CD4-positive, alpha-beta T cell treated with Interleukin-2 at 100 ng/mL for 4 hours (primary cell): Measurements from ENCODE around the gene CMTM7.
A peak's percentile ranks its signal among the peaks of the same experiment; 100 is the strongest.

Source experiments
- DNase-seq: peaks from one replicate; pipeline ENCODE4 v3.0.0-alpha.2; 2020; ENCODE audit warnings: low spot score

The CMTM7 gene

DNA sequence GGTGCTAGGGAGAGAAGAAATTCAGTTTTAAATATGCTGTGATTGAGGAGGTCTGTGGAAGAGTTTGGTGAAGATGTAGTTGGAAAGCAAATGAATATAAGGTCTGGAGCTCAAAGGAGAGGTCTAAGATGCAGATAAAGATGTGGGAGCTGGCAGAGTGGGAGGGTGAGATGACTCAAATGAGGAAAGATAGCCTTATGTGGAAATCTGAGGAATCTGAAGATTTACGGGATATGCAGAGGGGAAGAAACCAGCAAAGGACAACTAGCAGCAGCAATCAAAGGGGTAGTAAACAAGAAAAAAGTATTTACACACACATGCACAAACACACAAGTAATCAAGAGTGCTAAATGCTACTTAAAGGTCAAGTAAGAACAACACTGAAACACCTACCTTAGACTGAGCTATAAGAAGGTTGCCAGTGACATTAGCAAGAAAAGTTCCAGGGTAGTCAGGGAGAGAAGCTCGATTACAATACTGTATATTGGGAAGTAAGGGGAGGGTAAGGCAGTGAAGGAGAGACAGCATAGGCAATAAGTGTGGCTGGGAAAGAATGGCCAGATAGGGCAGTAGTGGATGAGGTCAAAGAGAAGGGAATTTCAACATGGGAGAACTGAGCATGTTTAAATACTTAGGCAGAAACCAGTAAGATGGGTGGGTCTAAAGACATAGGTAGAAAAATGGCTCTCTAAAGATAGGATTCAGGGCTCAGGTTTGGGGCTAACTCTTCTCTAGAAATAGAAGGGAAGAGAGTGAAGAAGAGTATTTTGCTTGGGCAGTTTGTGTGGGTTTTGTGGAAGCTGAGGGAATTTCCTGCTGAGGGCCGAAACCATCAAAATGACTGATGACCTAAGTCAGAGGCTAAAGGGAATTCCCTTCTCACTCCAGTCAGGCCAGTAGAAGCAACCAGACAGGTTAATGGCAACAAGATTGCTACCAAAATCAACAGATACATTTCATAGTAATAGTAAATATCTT is 102.1 kb downstream of the CMTM7 start:
- no peak for DNase-seq

DNA sequence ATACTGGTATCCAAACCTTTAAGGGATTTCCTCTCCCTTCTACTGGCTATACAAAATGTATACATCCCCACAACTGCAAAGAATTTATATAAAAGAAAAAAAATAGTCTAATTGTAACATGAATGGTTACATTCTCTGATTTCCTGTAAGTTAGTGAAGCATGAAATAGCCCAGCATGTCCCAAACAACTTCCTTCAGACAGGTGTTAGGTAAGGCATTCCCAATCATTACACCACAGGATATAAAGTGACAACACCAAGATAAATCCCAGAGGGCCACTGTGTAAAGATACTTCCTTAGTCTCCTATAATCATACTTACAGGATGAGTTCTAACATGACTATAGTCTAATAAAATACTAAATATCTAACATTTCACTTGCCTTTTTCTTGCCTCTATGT is 103.4 kb downstream of the CMTM7 start:
- DNase-seq = no peak

DNA sequence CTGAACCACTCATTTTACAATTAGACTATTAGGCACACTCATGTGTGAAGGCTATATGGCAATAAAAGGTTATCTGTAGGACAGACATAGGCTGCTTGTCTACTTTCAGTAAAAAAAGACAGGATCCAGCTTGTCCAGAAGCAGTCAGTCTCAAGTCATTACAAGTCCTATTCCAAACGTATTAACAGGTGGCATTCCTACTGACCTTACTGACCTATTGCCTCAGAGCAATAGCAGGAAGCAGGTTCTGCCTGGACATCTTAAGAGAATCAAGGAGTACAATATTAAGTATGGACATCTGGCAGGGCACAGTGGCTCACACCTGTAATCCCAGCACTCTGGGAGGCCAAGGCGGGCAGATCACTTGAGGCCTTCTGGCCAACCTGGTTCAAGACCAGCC is 104.0 kb downstream of the CMTM7 start:
- DNase-seq = no peak

DNA sequence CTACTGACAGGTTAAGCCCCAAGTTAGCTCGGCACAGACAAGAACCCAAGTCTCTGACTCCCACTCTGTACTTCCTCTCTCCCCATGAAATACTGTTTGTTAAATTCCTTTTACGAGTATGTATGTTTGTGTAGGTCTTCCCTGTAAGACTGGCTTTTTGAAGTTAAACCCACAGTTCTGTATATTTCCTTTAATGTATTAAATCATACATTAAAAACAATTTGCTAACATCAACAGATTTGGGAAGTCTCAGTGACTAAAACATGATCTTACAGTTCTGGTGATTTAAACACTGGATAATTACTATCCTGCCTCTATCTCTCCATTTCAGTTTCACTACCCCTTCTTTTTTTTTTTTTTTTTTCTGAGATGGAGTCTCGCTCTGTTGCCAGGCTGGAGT is 106.6 kb downstream of the CMTM7 start:
- DNase-seq = no peak

DNA sequence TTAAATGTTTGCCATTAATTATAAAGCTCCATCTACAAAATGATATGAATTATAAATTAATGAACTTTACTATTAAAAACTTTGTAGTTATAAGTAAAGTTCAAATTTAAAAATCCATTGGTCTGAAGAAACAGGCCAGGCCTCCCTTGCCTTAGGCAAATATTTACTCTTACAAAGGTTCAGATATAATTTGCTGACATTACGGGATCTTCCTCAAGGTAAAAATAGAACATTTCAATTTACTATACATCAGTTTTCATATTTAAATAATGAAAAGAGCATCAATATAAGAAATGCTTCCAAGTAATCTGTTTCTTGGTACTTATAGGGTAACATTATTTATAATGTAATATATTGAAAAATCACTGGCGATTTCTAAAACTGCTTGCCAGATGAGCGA is 107.3 kb downstream of the CMTM7 start:
- no peak for DNase-seq

DNA sequence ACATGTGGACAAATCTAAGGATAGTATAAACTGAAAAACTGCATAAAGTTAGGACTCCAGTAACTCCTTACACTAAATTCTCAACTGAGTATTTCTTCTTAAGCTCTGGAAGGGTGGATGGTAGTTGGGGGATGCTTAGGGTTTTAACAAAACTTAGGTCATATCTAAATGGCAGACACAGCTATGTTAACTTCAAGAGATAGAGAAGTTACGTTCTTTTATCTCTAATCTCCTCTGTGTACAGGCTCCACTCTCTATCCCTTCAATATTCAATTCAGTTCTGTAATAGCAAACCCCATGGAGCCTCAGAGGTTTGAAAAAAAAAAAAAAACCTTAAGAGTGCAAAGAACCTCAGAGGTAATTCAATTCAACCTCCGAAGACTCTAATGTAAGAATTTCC is 107.9 kb downstream of the CMTM7 start:
- DNase-seq = no peak

DNA sequence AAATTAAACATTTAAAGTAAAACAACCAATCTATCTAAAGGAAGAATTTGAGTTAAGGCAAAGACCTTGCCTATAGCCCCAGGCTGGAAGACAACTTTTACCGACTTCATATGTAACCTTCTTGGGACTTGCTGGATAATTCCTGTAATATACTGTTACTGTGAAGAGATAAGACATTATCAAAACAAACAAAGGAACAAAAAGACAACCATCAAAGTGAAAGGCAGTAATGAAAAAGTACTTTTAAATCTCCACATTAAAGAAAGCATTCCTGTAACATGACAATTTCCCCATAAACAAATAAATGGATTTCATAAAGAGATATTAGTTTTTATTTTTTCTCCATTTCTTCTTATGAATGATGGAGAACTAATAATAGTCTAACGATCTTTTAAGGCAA is 108.6 kb downstream of the CMTM7 start:
- DNase-seq = no peak

DNA sequence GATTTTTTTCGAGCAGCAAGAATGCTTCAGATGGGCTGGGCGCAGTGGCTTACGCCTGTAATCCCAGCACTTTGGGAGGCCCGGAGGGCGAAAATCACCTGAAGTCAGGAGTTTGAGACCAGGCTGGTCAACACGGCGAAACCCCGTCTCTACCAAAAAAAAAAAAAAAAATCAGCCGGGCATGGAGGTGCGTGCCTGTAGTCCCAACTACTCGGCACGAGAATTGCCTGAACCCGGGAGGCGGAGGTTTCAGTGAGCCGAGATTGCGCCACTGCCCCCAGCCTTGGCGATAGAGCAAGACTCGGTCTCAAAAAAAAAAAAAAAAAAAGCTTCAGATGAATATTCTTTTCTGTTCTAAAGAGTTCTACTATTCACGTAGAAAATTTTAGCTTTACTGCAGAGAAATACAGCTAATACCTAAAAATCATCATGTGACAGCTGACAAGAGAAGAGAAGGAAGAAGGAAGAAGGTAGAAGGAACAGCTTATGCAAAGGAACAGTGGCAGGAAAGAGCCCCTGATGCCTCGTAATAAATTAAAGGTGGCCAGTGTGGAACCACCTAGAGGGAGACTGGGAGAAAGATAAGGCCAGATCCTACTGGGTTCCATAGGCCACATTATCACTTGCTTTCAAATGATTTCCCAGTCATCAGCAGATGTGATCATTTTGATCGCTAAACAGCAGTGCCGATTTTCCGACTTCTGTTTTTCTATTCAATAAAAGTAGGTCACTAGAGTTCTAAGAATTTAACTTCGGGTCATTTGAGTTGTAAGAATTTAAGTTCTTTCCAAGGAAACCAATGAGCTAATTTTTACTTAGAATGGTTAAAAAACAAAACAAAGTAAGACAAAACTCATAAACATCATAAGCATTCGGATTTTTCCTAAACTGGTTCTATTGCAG is 109.5 kb downstream of the CMTM7 start:
- peak; percentile 68 for DNase-seq

DNA sequence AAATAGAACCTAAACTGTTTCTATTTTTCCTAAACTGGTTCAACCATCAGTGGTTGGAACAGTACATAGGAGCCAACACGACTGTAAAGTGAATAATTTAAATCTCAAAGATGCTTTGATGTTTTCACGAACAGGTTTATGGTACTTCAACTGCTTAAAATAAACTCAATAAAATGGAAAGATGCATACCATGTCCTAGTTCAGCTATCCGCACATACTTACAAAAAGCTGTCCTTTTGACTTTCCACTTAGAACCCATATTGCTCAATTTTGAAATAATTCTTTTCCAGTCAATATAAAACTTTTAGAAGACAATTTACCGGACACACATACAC is 110.1 kb downstream of the CMTM7 start:
- no peak for DNase-seq

DNA sequence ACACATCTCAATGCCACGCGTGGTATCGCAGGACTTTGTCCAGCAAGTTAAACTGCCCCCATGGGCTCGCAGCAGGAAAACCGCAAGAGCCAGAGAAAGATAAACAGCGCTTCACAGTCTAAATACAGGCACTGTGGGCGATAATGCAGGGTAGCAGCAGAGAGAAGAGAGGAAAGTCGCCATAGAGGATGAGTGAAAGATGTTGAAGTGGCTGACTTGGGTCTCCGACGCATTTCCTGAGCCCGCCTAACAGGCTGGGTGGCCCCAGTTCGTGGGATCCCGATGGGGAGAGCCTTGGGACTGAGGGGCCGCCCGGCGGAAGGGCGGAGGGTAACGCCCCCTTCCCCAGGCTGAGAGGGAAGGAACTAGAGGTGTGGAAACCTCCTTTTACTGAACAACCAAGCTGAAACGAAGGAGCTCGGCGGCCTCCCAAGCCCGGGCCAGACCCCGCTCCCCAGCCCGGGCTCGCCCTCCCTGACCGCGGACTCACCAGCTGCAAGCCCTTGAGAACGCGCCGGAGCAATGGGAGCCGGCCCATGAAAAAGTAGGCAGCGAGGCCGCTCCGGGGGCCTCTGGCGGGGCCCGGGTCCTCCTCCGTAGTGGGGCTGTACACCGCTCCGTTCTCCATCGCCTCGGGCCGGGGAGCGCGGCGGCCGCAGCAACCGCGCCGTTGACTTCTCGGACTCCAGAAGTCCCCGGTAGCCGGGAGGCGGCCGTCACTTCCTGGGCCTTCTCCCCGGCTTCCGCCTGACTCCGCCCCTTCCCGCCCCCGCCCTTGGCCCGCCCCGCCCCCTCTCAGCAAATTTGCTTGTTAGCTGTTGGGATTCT is 110.7 kb downstream of the CMTM7 start, which contains the start of gene CMTM6:
TSS of gene CMTM6 (minus strand) at position 735 of the 828 bp plus-strand sequence. CDS start at position 628, 107 bp downstream.
- DNase-seq = peak; percentile 68

DNA sequence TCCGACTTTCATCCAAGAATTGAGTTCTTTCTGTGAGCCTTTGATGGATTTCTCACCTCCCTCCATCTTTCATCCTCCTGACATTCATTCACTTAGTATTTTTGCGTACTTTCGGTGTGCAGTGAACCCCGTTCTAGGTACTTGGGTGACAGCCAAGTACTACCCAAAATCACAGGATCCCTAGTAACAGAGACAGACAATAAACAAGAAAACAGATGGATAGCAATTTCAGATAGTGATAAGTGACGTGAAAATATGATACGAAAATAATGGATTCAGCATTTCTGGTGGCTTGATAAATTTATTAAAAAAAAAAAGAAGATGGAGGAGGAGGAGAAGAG is 111.3 kb downstream of the CMTM7 start:
- DNase-seq = no peak
